Stimulated activated CD4-positive, alpha-beta T cell treated with anti-CD3 and anti-CD28 coated beads, Interleukin-4, amount 100 ng/mL, for 4 hours (primary cell): ENCODE data around the gene INPP5J.
"Not testable (repeated sequence)": the region's sequence is repeated elsewhere in the genome, so short reads cannot be mapped to it uniquely, and the experiment has no call there.

Source experiments
- DNase-seq, 2 experiments: peaks; one replicate each; pipeline ENCODE4 v3.0.0-alpha.2; 2020

The INPP5J gene

GRCh38 chr22:31087744-31088215, 35.0 kb upstream of the INPP5J start:
- no peak for DNase-seq

GRCh38 chr22:31088233-31088986, 34.4 kb upstream of the INPP5J start:
- no peak for DNase-seq

DNA sequence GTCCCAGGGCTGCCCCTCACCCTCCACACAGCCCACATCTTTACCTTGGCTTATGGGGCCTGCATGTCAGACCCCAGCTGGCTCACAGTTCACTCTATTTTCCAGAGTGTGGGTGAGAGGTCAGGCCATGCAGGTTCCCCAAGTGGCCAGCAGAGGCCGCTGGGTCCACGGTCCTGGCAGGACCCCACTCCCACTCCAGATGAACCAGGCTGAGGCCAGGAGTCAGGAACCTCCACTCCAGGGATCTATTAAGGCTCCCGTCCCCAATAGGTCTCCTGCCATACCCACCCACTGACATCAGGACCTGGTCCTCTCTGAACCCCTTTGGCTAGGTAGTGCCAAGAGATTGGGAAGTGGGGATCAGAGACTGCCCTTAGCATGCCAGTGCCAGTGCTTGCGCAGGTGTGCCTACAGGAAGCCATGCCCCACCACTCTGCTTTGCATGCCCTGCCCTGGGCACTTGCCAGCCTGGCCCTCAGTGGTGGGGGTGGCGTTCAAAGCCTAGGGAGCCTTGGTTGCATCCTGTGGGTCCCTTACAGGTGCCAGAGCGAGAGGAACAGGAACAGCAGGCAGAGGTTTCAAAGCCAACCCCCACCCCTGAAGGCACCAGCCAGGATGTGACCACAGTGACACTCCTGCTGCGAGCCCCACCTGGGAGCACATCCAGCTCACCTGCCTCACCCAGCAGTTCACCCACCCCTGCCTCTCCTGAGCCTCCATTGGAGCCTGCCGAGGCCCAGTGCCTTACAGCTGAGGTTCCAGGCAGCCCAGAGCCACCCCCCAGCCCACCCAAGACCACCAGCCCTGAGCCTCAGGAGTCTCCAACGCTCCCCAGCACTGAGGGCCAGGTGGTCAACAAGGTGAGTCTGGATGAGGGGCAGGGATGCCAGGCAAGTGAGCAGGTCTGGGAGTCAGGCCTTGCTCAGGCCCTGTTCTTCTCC, 33.3 kb upstream of the INPP5J start:
- no peak for DNase-seq

DNA sequence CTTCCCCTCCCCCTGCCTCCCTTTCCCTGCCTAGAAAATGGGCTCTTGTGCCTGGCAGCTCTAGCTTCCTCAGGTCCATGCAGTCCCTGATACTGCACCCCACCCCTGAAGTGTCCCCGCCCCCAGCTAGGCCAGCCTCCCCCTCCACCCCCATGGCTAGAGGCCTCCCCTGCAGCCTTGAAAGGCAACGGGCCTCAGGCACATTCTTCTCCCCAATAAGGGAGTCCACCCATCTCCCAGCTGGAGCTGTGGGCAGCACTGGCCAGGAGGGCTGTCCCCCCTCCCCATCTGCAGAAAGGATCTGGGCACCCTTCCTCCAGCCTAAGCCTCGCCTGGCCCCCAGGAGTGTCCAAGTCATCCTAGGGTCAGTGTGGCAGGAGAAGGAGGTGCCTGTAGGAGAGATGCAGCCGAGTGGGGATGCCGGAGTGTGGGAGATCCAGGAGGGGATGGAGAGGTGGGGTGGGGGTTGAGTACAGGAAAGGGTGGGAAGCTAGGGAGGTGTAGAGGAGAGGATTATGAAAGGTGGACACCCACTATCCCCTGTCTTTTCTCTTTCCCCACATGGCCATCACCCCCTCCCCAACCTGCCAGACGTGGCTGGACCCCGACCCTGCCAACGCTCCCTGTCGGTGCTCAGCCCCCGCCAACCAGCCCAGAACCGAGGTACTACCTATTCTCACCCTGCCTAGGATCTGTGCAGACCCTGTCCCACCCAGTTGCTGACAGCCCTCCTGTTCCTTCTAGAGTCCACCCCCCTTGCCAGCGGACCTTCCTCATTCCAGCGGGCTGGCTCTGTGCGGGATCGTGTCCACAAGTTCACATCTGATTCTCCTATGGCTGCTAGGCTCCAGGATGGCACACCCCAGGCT, 32.3 kb upstream of the INPP5J start:
- no peak for DNase-seq

DNA sequence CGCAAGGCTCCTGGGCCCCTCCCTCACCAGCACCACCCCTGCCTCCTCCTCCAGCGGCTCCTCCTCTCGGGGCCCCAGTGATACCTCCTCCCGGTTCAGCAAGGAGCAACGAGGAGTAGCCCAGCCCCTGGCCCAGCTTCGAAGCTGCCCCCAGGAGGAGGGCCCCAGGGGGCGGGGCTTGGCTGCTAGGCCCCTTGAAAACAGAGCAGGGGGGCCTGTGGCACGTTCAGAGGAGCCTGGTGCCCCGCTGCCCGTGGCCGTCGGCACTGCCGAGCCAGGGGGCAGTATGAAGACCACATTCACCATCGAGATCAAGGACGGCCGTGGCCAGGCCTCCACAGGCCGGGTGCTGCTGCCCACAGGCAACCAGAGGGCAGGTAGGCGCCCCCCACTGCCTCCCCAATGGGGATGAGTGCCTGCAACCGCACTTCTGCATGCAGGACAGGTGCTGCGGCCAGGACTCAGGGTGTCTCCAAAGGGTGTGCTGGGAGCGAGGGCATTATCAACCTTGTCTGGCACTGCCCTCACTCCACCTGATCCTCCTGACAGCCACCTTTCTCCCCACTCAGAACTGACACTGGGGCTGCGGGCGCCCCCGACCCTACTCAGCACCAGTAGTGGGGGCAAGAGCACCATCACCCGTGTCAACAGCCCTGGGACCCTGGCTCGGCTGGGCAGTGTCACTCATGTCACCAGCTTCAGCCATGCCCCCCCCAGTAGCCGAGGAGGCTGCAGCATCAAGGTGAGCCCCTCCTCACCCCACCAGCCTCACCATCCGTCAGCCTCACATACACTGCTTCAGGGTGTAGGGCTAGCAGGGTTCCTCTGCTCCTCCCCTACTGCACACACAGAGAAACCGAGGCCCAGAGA, 31.4 kb upstream of the INPP5J start:
- no peak for DNase-seq

DNA sequence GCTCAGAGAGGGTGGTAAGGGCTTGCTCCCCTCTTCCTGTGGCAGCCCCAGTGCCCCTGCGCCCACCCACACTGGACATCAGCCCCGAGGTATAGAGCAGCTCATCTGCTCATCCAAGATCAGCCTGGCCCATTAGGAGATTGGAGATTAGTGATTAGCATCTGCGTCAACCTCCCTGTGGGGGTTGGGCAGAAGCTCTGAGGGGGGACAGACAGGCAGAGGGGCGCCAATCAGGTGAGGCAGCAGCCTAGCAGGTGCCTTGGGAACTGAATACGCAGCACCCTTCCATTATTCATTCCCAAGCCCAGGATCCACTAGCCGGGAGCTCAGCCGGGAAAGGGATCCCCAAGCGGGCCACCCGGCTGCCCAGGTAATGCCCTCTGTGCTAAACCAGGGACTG, 30.6 kb upstream of the INPP5J start:
- no peak for DNase-seq

- DNase-seq = no peak
Observed at GRCh38 chr22:31093086-31093850, 29.5 kb upstream of the INPP5J start.

- no peak for DNase-seq
Observed at GRCh38 chr22:31094021-31094551, 28.7 kb upstream of the INPP5J start.

- no peak for DNase-seq
Observed at GRCh38 chr22:31094741-31095140, 28.0 kb upstream of the INPP5J start.

DNA sequence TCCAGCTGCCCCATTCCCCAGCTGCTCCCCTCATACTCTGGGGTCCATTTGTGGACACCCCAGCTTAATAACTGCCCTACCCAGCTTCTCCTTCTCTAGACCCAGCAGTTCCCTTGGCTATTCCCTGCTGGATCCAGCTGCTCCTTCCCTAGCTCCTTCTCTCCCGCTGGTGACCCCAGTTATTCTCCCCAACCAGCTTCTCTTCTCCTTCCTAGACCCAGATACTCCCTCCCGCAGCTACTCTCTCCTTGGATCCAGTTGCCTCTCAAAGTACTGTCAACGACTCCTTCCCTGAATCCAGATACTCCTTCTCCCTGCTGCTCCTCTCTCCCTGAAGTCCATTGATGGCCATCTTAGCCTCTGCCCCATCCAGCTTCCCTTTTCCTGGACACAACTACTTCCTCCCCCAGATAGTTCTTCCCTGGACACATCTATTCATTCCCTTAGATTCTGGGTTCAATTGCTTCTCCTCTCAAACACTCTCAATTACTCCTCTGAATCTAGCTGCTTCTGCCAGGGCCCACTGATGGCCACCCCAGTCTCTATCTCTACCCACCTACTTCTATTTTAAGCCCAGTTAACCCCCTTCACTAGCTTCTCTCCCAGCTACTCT, 27.0 kb upstream of the INPP5J start:
- no peak for DNase-seq

DNA sequence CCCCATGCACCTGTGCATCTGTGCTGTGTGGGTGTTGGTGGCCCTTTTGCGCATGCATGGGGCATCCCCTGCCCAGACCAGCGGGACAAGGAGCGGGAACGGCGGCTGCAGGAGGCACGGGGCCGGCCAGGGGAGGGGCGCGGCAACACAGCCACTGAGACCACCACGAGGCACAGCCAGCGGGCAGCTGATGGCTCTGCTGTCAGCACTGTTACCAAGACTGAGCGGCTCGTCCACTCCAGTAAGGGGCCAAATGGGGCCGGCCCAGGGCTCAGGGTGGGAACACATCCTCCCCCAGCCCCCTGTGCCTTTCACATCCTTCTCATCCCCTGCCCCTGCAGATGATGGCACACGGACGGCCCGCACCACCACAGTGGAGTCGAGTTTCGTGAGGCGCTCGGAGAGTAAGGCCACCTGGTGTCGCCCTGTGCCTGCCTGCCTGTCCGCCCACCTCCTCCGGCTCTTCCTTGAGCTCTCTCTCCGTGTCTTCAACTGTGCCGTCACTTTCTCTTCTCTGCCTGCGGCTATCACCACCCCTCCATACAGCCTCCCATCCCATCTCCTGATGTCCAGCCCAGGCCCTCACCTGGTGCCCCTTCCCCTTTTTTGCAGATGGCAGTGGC, 26.0 kb upstream of the INPP5J start:
- DNase-seq = no peak

DNA sequence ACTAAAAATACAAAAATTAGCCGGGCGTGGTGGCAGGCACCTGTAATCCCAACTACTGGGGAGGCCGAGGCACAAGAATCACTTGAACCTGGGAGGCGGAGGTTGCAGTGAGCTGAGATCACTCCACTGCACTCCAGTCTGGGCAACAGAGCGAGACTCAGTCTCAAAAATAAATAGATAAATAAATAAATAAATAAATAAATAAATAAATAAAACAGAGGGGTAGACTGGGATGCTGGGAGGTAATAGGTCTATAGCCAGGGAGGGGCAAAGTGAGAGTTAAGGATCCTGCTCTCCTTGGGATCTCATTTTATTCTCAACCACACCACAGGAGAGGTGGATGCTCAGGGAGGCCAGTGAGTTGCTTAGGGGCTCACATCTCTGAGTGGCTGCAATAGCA, 25.2 kb upstream of the INPP5J start:
- not testable (repeated sequence) for DNase-seq

GRCh38 chr22:31097941-31098631, 24.7 kb upstream of the INPP5J start:
- no peak for DNase-seq

DNA sequence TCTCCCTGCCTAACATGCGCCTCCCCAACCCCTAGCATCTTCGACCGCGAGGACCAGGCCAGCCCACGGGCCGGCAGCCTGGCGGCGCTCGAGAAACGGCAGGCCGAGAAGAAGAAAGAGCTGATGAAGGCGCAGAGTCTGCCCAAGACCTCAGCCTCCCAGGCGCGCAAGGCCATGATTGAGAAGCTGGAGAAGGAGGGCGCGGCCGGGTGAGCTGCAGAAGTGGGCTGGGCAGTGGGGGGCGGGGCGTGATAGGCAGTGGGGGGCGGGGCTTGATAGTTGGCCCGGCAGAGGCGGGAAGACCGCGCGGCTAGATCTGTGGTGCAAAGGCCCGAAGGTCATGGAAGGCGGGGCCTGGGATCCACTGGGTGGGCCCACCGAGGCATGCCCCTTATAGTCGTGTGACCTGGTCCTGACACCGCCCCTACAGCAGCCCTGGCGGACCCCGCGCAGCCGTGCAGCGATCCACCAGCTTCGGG, 24.1 kb upstream of the INPP5J start:
- no peak for DNase-seq

GRCh38 chr22:31099386-31099785, 23.4 kb upstream of the INPP5J start:
- no peak for DNase-seq

- no peak for DNase-seq
Observed at GRCh38 chr22:31099841-31100761, 22.7 kb upstream of the INPP5J start.

- no peak for DNase-seq
Observed at GRCh38 chr22:31100762-31101525, 21.8 kb upstream of the INPP5J start.
